H1 (cell line): ENCODE measurements around the gene PGBD5. TPM values are rescaled to one million over a fixed set of nuclear protein-coding genes. Genes with fewer than 3 reads are reported as not detected.

Experiments
- CTCF ChIA-PET: fragments of 300-600 bp; sonication (Branson Sonifier 250); formaldehyde crosslinking; loops from one replicate; lab custom pipeline; 2021; ENCODE audit not compliant: partially characterized antibody; lab: Charles Lee
- POLR2A ChIA-PET: fragments of 300-600 bp; sonication (Branson Sonifier 250); formaldehyde crosslinking; loops from one replicate; lab custom pipeline; 2021; ENCODE audit warnings: inconsistent platforms; ENCODE audit not compliant: partially characterized antibody; lab: Charles Lee
- DNase-seq, 2 experiments: peaks; one replicate each; pipeline versions ENCODE4 v3.0.0 to v3.0.0-alpha.2; 2010 to 2022; ENCODE audit warnings: low spot score in 2 of 2, low read depth in 1 of 2, mixed read lengths in 1 of 2
- FAIRE-seq: peaks from 2 replicates; lab custom pipeline; 2011; peaks lifted over from hg19 to GRCh38; lab: Jason Lieb, UNC
- H2AFZ ChIP-seq: 2 replicates; pipeline ENCODE4 v1.8.1; 2012; ENCODE audit warnings: low read length, inconsistent platforms
- H2AK5ac ChIP-seq: 2 replicates; pipeline ENCODE4 v1.6.1; 2013; ENCODE audit warnings: low read depth, low read length
- H2BK120ac ChIP-seq: replicated peaks from 2 replicates; pipeline ENCODE3; 2013; ENCODE audit warnings: low read depth, low read length, inconsistent platforms
- H2BK12ac ChIP-seq: 2 replicates; pipeline ENCODE4 v1.6.1; 2013; ENCODE audit warnings: low read depth, low read length
- H2BK15ac ChIP-seq: 2 replicates; pipeline ENCODE4 v1.6.1; 2013; ENCODE audit warnings: low read length
- H2BK20ac ChIP-seq: 2 replicates; pipeline ENCODE4 v1.6.1; 2013; ENCODE audit warnings: low read length
- H2BK5ac ChIP-seq: 2 replicates; pipeline ENCODE4 v1.6.1; 2013; ENCODE audit warnings: low read depth, low read length
- H3K14ac ChIP-seq: 2 replicates; pipeline ENCODE4 v1.6.1; 2013; ENCODE audit warnings: inconsistent platforms; ENCODE audit not compliant: insufficient read length
- H3K18ac ChIP-seq: 2 replicates; pipeline ENCODE4 v1.6.1; 2013; ENCODE audit warnings: low read length; ENCODE audit errors: extremely low read depth
- H3K23ac ChIP-seq: 2 replicates; pipeline ENCODE4 v1.6.1; 2013; ENCODE audit warnings: inconsistent platforms; ENCODE audit not compliant: insufficient read length
- H3K23me2 ChIP-seq: 2 replicates; pipeline ENCODE4 v1.6.1; 2013; ENCODE audit warnings: low read depth, low read length
- H3K27ac ChIP-seq: 2 replicates; pipeline ENCODE4 v1.6.1; 2011; ENCODE audit warnings: low read depth, low read length, inconsistent platforms
- H3K27me3 ChIP-seq, 4 experiments: replicated peaks in 1 of 4; 1 replicate in 1 of 4; 2 replicates in 3 of 4; pipeline versions ENCODE4 v1.6.1 to v1.8.1; 2011 to 2013; ENCODE audit warnings: low read length in 3 of 4, mild to moderate bottlenecking in 3 of 4, inconsistent platforms in 2 of 4, mixed read lengths in 2 of 4, moderate library complexity in 1 of 4; ENCODE audit not compliant: control insufficient read depth in 3 of 4, insufficient read depth in 3 of 4; ENCODE audit errors: extremely low read depth in 1 of 4
- H3K36me3 ChIP-seq, 4 experiments: 2 replicates each; pipeline versions ENCODE4 v1.6.1 to v1.8.1; 2011 to 2013; ENCODE audit warnings: mild to moderate bottlenecking in 4 of 4, low read length in 3 of 4, moderate library complexity in 2 of 4, control low read depth in 1 of 4, inconsistent platforms in 1 of 4; ENCODE audit not compliant: insufficient read depth in 4 of 4, control insufficient read depth in 2 of 4
- H3K4ac ChIP-seq: replicated peaks from 2 replicates; pipeline ENCODE3; 2013; ENCODE audit warnings: low read length, low read depth, mixed read lengths, inconsistent platforms; ENCODE audit not compliant: insufficient read length
- H3K4me1 ChIP-seq, 4 experiments: replicated peaks in 1 of 4; 1 replicate in 1 of 4; 2 replicates in 3 of 4; pipeline versions ENCODE4 v1.6.1 to v1.8.1; 2011 to 2013; ENCODE audit warnings: low read length in 3 of 4, inconsistent platforms in 2 of 4, mixed read lengths in 1 of 4; ENCODE audit not compliant: insufficient read depth in 4 of 4, control insufficient read depth in 3 of 4
- H3K4me2 ChIP-seq, 2 experiments: 2 replicates each; pipeline versions ENCODE4 v1.6.1 to v1.8.1; 2011 to 2013; ENCODE audit warnings: low read depth in 2 of 2, low read length in 2 of 2, control low read depth in 1 of 2, inconsistent platforms in 1 of 2, mild to moderate bottlenecking in 1 of 2; ENCODE audit not compliant: insufficient read depth in 1 of 2
- H3K4me3 ChIP-seq, 4 experiments: fragments of 200-600, 300-600 bp in 1 of 4; sonication (generic), shearing (Covaris generic), sonication (Bioruptor Twin) in 1 of 4; 2 replicates each; pipeline versions ENCODE4 v1.5.1 to v1.8.1; 2011 to 2016; ENCODE audit warnings: low read length in 4 of 4, low read depth in 3 of 4, control low read depth in 2 of 4, inconsistent platforms in 2 of 4, mild to moderate bottlenecking in 2 of 4, mixed read lengths in 1 of 4, moderate library complexity in 1 of 4; ENCODE audit not compliant: insufficient read depth in 2 of 4; ENCODE audit errors: extremely low read depth in 1 of 4
- H3K56ac ChIP-seq: replicated peaks from 2 replicates; pipeline ENCODE3; 2013; ENCODE audit warnings: low read depth, mild to moderate bottlenecking, mixed read lengths, low read length, inconsistent platforms; ENCODE audit not compliant: insufficient read length
- H3K79me1 ChIP-seq: 2 replicates; pipeline ENCODE4 v1.6.1; 2013; ENCODE audit warnings: low read depth, low read length, control low read depth
- H3K79me2 ChIP-seq, 2 experiments: 2 replicates each; pipeline versions ENCODE4 v1.6.1 to v1.8.1; 2012 to 2013; ENCODE audit warnings: low read length in 2 of 2, mild to moderate bottlenecking in 2 of 2, inconsistent platforms in 1 of 2; ENCODE audit not compliant: insufficient read depth in 2 of 2, control insufficient read depth in 1 of 2
- H3K9ac ChIP-seq, 4 experiments: replicated peaks in 1 of 4; 1 replicate in 1 of 4; 2 replicates in 3 of 4; pipeline versions ENCODE4 v1.6.1 to v1.8.1; 2011 to 2013; ENCODE audit warnings: low read depth in 3 of 4, low read length in 3 of 4, control low read depth in 2 of 4, mild to moderate bottlenecking in 2 of 4, moderate library complexity in 2 of 4, inconsistent platforms in 1 of 4; ENCODE audit errors: extremely low read depth in 1 of 4
- H3K9me3 ChIP-seq, 2 experiments: 2 replicates each; pipeline versions ENCODE4 v1.6.1 to v1.8.1; 2012 to 2013; ENCODE audit warnings: mild to moderate bottlenecking in 2 of 2, moderate library complexity in 2 of 2, control low read depth in 1 of 2, inconsistent platforms in 1 of 2, low read depth in 1 of 2, low read length in 1 of 2, mixed read lengths in 1 of 2; ENCODE audit not compliant: insufficient read depth in 2 of 2
- H4K20me1 ChIP-seq, 2 experiments: replicated peaks in 1 of 2; 2 replicates each; pipeline versions ENCODE3 to v1.8.1; 2011 to 2013; ENCODE audit warnings: inconsistent platforms in 2 of 2, low read length in 2 of 2, mild to moderate bottlenecking in 1 of 2; ENCODE audit not compliant: insufficient read depth in 2 of 2, control insufficient read depth in 1 of 2
- H4K5ac ChIP-seq: 2 replicates; pipeline ENCODE4 v1.6.1; 2013; ENCODE audit warnings: low read length, low read depth, mixed read lengths, inconsistent platforms; ENCODE audit not compliant: insufficient read length
- H4K8ac ChIP-seq: 2 replicates; pipeline ENCODE4 v1.8.0; 2013; ENCODE audit warnings: mild to moderate bottlenecking, moderate library complexity, low read length, inconsistent platforms; ENCODE audit not compliant: insufficient read depth; ENCODE audit errors: extremely low read depth
- H4K91ac ChIP-seq: replicated peaks from 2 replicates; pipeline ENCODE3; 2013; ENCODE audit warnings: low read length, mixed read lengths, inconsistent platforms; ENCODE audit not compliant: insufficient read length
- BCL11A ChIP-seq, 2 experiments: IDR thresholded peaks; one replicate each; pipeline ENCODE4 v1.6.1; 2011; ENCODE audit warnings: low read depth in 2 of 2, low read length in 2 of 2, mild to moderate bottlenecking in 2 of 2
- EP300 ChIP-seq, 2 experiments: IDR thresholded peaks; 1 replicate in 1 of 2; 2 replicates in 1 of 2; pipeline ENCODE4 v1.6.1; 2011 to 2012; ENCODE audit warnings: low read depth in 2 of 2, low read length in 2 of 2, mild to moderate bottlenecking in 2 of 2, borderline replicate concordance in 1 of 2, inconsistent platforms in 1 of 2, moderate library complexity in 1 of 2
- NANOG ChIP-seq: IDR thresholded peaks from 2 replicates; pipeline ENCODE4 v1.6.1; 2011; ENCODE audit warnings: low read length, low read depth, mild to moderate bottlenecking, inconsistent platforms; ENCODE audit not compliant: insufficient read depth, poor library complexity, severe bottlenecking
- RBBP5 ChIP-seq: IDR thresholded peaks from 2 replicates; pipeline ENCODE4 v1.7.1; 2012; ENCODE audit warnings: low read depth, mild to moderate bottlenecking, inconsistent platforms, low read length, moderate library complexity, borderline replicate concordance
- SP4 ChIP-seq: IDR thresholded peaks from 2 replicates; pipeline ENCODE4 v1.6.1; 2012; ENCODE audit warnings: low read length, inconsistent platforms
- whole genome bisulfite sequencing, 2 experiments: shearing (Covaris generic) in 1 of 2; methylation state at CpG; one replicate each; pipeline versions ENCODE4 v1.1.6 to v1.1.7; 2013 to 2015; ENCODE audit warnings: low lambda C conversion rate in 2 of 2, mixed read lengths in 2 of 2, inconsistent platforms in 1 of 2, low coverage in 1 of 2, missing lambda C conversion rate in 1 of 2; ENCODE audit not compliant: insufficient replicate concordance in 2 of 2, insufficient coverage in 1 of 2, insufficient read length in 1 of 2; ENCODE audit errors: extremely low coverage in 1 of 2, missing lambda C conversion rate in 1 of 2; 5-methylcytosine and 5-hydroxymethylcytosine counted together
- polyA plus RNA-seq, 7 experiments: library from polyadenylated mRNA; depleted of rRNA in 3 of 7; stranded (reverse) in 5 of 7; unstranded in 2 of 7; fragments of >200 nt in 5 of 7; fragments of 200-250 nt in 2 of 7; gene quantifications; 1 replicate in 5 of 7; 2 replicates in 1 of 7; 4 replicates in 1 of 7; pipeline versions ENCODE4 v1.2.1 to v1.2.3, GENCODE V29; 2011 to 2013; ENCODE audit warnings: missing spikeins in 2 of 7, mixed read lengths in 2 of 7
- total RNA-seq: library from RNA; stranded (reverse); fragmentation: NEBNext Ultra II Directional; extraction: Animal tissue kit (Norgen Biotek cat#: 25700); gene quantifications from 2 replicates; pipeline ENCODE4 v1.2.1, GENCODE V29; 2021

PGBD5 gene
- total and polyA plus RNA-seq, 2 of the 8 experiments (the other 6 are each of a cell fraction or from before 2014, with no cell fraction given), result 16.3 to 18.4 TPM

- Histone ChIP-seq H2AK5ac (no peak overlapping the region), H4K8ac (no peak overlapping the region), H3K4me1 (peaks cover 0 to 5% (median 0%) of the 10 kb centered on the region in 4 experiments; a peak in 1 of 7 replicates), H3K36me3 (no peaks in the 10 kb centered on the region), H2BK120ac (no peak overlapping the region), H3K18ac (no peak overlapping the region), H2BK20ac (no peak overlapping the region), H4K91ac (no peak overlapping the region), H3K4me3 (no peak overlapping the region), H3K14ac (no peak overlapping the region), H3K27me3 (no peaks in the 10 kb centered on the region), H2BK5ac (no peak overlapping the region), H4K20me1 (peaks cover 0 to 10% of the 10 kb centered on the region in 2 experiments), H3K79me2 (peaks cover 0 to 64% of the 10 kb centered on the region in 2 experiments; a peak in 2 of 4 replicates), H2AFZ (no peak overlapping the region), H2BK15ac (no peak overlapping the region), H3K4ac (no peak overlapping the region), H3K23ac (no peak overlapping the region), H2BK12ac (no peak overlapping the region), H3K9me3 (no peaks in the 10 kb centered on the region), H3K9ac (no peak overlapping the region), H3K56ac (no peak overlapping the region), H3K23me2 (no peaks in the 10 kb centered on the region), H3K79me1 (peaks cover 2% of the 10 kb centered on the region; the same call in 1 of the 2 replicates), H3K27ac (no peak overlapping the region), H4K5ac (no peak overlapping the region)
- FAIRE-seq, result no peak
- no peak for DNase-seq
- 98% methylated on average over 6 of the region's 6 CpGs; no CpG with 5 or more reads in 1 of the 2 experiments for WGBS, 2 experiments
- POLR2A ChIA-PET, result no interaction called here
- CTCF ChIA-PET, result interaction anchor here (3.6 kb wide), 1 partner anchor 10 kb away, joined by 14 read pairs; no protein-coding TSS in a partner anchor
- TF ChIP-seq NANOG (no peak), RBBP5 (no peak), BCL11A (IDR thresholded peaks at IDR 0.05; ENCODE audit: low read depth in 2 of 2, low read length in 2 of 2) (no peak), EP300 (IDR thresholded peaks at IDR 0.05; ENCODE audit: borderline replicate concordance in 1 of 2, low read depth in 2 of 2, low read length in 2 of 2) (no peak), SP4 (no peak)
- TF ChIP-seq, all 59 proteins: peak for 0
- no peak overlapping the region for H3K4me2 ChIP-seq
Observed at GRCh38 chr1:230413061-230413460, 13.1 kb downstream of the PGBD5 start.
